Measurements from ENCODE around the gene SEPTIN1.

The SEPTIN1 gene

GRCh38 chr16:30377050-30377811, 5.1 kb downstream of the SEPTIN1 start:
- DNase-seq (ENCODE audit: low spot score) = no peak

GRCh38 chr16:30376461-30376902, 5.9 kb downstream of the SEPTIN1 start:
- DNase-seq (ENCODE audit: low spot score) = no peak

GRCh38 chr16:30375864-30376263, 6.5 kb downstream of the SEPTIN1 start:
- no peak for DNase-seq (ENCODE audit: low spot score)

GRCh38 chr16:30374538-30374937, 7.8 kb downstream of the SEPTIN1 start, which contains the start of gene MYL11:
Gene MYL11 (plus strand): TSS chr16:30374802. CDS start chr16:30374858, 56 bp downstream.
- no peak for DNase-seq (ENCODE audit: low spot score)

GRCh38 chr16:30372725-30373124, 9.6 kb downstream of the SEPTIN1 start:
- no peak for DNase-seq (ENCODE audit: low spot score)

GRCh38 chr16:30372038-30372712, 10.2 kb downstream of the SEPTIN1 start:
- DNase-seq (ENCODE audit: low spot score) = no peak

GRCh38 chr16:30371248-30371816, 11.0 kb downstream of the SEPTIN1 start:
- no peak for DNase-seq (ENCODE audit: low spot score)

GRCh38 chr16:30370456-30371247, 11.7 kb downstream of the SEPTIN1 start, which contains the start of gene TBC1D10B:
Gene TBC1D10B (minus strand): TSS chr16:30370494. CDS start chr16:30370183, 311 bp downstream.
- peak; percentile 89 for DNase-seq (ENCODE audit: low spot score)

- peak; percentile 87 for DNase-seq (ENCODE audit: low spot score)
Observed at GRCh38 chr16:30369938-30370455, 12.4 kb downstream of the SEPTIN1 start.

- peak; percentile 22 for DNase-seq (ENCODE audit: low spot score)
Observed at GRCh38 chr16:30369091-30369937, 13.0 kb downstream of the SEPTIN1 start.

- no peak for DNase-seq (ENCODE audit: low spot score)
Observed at GRCh38 chr16:30368792-30369090, 13.6 kb downstream of the SEPTIN1 start.

GRCh38 chr16:30368122-30368791, 14.1 kb downstream of the SEPTIN1 start:
- DNase-seq (ENCODE audit: low spot score) = no peak

GRCh38 chr16:30367349-30368009, 14.9 kb downstream of the SEPTIN1 start:
- no peak for DNase-seq (ENCODE audit: low spot score)

- no peak for DNase-seq (ENCODE audit: low spot score)
Observed at GRCh38 chr16:30366511-30366910, 15.8 kb downstream of the SEPTIN1 start.

- no peak for DNase-seq (ENCODE audit: low spot score)
Observed at GRCh38 chr16:30365200-30365599, 17.2 kb downstream of the SEPTIN1 start.

GRCh38 chr16:30361180-30361579, 21.2 kb downstream of the SEPTIN1 start:
- no peak for DNase-seq (ENCODE audit: low spot score)

- no peak for DNase-seq (ENCODE audit: low spot score)
Observed at GRCh38 chr16:30359871-30360170, 22.5 kb downstream of the SEPTIN1 start.

GRCh38 chr16:30358990-30359870, 23.1 kb downstream of the SEPTIN1 start:
- DNase-seq (ENCODE audit: low spot score) = no peak

- no peak for DNase-seq (ENCODE audit: low spot score)
Observed at GRCh38 chr16:30358577-30358936, 23.8 kb downstream of the SEPTIN1 start.

Data from iPS-NIHi11 (cell line).